Stimulated activated naive CD8-positive, alpha-beta T cell treated with anti-CD3 and anti-CD28 coated beads, Interleukin-15, Interleukin-2, amounts not matched to agents 100 U/mL and 50 U/mL, for 24 hours (primary cell): Measurements from ENCODE around the gene NOS1.
"Not testable (repeated sequence)": the region's sequence is repeated elsewhere in the genome, so short reads cannot be mapped to it uniquely, and the experiment has no call there.

ENCODE experiments used
- ATAC-seq: fragments of 150-1000 bp; cut with Tn5 transposase; one replicate; pipeline ENCODE4 v1.10.0; 2021
- DNase-seq: peaks from one replicate; pipeline ENCODE4 v3.0.0; 2021

Gene NOS1

DNA sequence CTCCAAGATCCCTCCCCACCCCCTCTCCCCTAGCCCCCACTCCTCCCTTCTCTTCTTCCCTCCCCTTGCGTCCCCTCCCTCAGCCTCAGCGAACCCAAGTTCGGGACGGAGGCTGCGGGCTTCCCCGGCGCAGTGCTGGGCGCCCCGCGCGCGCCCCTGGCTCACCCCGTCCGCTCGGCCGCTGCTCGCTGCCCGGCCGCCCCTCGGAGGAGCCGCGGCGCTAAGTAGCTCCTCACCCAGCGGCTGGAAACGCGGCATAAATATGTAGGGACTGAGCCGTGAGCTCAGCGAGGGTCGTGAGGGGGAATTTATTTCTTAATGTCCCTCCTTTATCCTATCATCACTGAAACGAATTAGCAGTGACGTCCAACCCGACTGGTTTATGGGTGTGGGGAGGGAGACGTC lies at the start of gene NOS1:
TSS of gene NOS1 (minus strand) at position 280 of the 405 bp plus-strand sequence. CDS start 30,557 bp downstream, outside the sequence.
- DNase-seq (no peak), ATAC-seq (no peak)

- ATAC-seq (no peak), DNase-seq (no peak)
Measured at GRCh38 chr12:117409286-117409685, 47.9 kb upstream of the NOS1 start.

GRCh38 chr12:117408161-117408791 lies 46.9 kb upstream of the NOS1 start:
- DNase-seq: no peak
- ATAC-seq: no peak

- no peak for DNase-seq
- ATAC-seq: no peak
Measured at GRCh38 chr12:117404940-117405339, 43.5 kb upstream of the NOS1 start.

DNA sequence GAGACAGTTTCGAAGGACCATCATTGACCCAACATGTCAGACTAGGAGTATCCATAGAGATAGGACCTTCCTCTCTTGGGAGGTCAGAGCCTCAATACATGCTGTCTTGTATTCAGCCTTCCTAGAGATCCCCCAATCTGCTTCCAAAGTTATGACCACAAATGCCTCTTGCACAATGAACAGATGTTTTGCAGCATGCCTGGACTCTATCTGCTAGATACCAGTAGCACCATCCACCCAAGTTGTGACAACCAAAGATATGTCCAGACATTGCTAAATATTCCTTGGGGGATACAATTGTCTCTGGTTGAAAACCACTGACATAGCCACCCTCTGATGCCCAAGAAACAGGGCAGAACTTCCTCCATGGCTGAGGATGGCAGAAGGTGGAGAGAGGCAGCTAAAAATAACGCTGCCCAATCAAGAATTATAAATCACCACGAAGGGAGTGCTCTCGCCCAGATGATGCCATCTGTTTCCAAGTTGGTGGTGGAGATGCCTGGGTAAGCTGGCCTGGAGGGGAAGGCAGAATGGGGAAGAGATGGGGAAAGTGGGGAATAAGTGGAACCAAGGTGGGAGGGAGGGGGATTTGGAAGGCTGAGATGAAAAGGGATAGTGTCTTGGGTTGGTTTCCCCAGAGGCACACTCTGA lies 42.9 kb upstream of the NOS1 start:
- ATAC-seq: no peak
- DNase-seq: no peak

DNA sequence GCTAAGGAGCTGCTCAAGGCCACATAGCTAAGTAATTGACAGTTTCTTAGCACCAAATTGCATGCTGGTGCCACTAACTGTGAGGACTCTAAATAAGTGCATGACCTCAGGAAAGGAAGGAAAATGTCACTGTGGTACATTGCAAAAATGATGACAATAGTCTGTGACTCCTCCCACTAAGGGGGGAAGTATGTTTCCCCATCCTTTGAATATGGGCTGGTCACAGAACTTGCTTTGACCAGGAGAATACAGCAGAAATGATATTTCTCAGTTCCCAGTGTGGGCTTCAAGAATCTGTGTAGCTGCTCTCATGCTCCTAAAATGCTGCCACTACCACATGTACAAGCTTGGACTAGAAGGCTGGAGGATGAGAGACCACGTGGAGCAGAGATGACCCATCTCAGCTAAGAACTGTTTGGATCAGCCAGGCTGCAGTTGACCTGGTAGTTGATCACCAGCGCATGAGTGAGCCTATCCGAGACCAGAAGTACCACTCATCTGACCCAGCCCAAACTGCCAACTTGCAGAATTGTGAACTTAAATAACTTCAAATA lies 42.2 kb upstream of the NOS1 start:
- DNase-seq (no peak), ATAC-seq (no peak)

- ATAC-seq (no peak), DNase-seq (no peak)
Measured at GRCh38 chr12:117402363-117402762, 40.9 kb upstream of the NOS1 start.

DNA sequence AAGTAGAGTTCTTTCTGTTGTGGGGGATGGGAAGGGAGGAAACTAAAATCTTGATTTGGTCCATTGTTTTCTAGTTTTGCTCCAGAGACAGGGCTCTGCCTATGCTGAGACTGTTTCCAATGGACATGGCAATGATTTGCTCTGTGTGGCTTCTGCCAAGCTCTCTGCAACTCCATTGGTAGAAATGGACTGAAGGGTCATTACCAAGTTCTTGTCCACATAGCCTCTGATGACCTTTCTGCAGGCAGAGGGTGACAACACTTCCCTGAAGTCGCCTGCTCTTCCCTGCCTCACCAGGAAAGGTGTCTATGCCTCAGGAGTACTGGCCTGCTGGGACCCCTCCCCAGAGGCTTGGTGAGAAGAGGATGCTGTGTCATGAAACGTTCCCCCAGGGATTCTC lies 39.5 kb upstream of the NOS1 start:
- no peak for DNase-seq
- ATAC-seq: no peak

- DNase-seq, ATAC-seq: not testable (repeated sequence)
Measured at GRCh38 chr12:117398482-117398881, 37.1 kb upstream of the NOS1 start.

- ATAC-seq (no peak), DNase-seq (no peak)
Measured at GRCh38 chr12:117395766-117396165, 34.3 kb upstream of the NOS1 start.

GRCh38 chr12:117394491-117394890 lies 33.1 kb upstream of the NOS1 start:
- DNase-seq: no peak

DNA sequence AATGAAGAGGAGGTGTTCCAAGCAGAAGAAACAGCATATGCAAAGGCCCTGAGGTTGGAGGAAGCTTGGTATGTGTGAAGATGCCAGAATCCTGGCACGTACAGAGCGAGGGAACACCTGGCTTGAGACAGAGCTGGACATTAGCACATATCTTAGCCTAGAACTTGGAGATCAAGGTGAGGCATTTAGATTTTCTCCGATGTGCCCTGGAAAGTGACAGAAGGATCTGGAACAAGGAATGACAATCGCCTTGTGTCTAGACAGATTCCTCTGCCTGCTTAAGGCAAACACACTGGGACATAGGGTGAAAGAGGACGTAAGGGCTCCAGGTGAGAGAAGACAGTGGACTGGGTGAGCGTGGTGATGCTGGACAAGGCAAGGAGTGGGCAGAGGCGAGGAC lies 32.2 kb upstream of the NOS1 start:
- DNase-seq: no peak
- ATAC-seq: no peak

More at GRCh38 chr12:117394491-117394890, 33.1 kb upstream of the NOS1 start:
- no peak for ATAC-seq

DNA sequence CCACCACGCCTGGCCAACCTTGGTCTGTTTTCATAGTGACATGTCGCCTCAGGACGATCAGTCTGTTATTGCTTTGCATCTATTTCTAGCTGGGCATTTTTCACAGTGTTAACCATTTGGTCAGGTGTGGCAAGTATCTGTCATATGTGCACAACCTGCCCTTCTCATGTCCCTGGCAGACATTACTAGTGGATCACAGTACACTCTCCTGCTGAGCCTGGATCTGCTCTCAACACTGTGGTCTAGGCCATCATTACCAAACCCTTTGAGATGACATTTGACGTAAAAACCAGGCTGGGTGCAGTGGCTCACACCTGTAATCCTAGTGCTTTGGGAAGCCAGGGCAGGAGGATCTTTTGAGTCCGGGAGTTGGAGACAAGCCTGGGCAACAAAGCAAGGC lies 29.4 kb upstream of the NOS1 start:
- ATAC-seq: no peak

DNA sequence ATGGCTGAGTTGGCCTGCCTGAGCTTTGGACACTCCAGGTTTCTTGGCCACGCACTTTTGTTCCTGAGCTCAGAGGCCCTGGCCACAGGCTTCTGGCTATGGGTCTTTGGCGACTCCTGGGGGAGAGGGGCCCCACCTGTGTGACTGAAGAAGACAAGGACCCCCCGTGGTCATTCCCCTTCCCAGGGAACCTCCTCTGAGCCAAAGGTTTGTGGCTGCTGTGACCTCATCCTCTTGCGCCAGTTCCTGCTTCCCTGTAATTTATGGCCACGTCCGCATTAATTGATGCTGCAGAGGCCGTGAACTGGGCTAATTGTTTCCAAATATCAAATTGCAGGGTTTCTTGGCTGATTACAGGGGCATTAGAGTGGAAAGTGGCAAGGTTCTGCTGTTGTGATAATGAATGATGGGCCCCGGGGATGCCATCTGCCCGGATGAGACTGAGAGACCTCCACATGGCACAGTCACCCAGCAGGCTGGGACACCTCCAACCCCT lies 27.6 kb upstream of the NOS1 start:
- DNase-seq (no peak), ATAC-seq (no peak)

More for the DNA sequence above, 29.4 kb upstream of the NOS1 start:
- no peak for DNase-seq

GRCh38 chr12:117387832-117388231 lies 26.4 kb upstream of the NOS1 start:
- ATAC-seq (no peak), DNase-seq (no peak)

- no peak for DNase-seq
- no peak for ATAC-seq
Measured at GRCh38 chr12:117384735-117385134, 23.3 kb upstream of the NOS1 start.

- DNase-seq (no peak), ATAC-seq (no peak)
Measured at GRCh38 chr12:117380083-117380482, 18.7 kb upstream of the NOS1 start.

DNA sequence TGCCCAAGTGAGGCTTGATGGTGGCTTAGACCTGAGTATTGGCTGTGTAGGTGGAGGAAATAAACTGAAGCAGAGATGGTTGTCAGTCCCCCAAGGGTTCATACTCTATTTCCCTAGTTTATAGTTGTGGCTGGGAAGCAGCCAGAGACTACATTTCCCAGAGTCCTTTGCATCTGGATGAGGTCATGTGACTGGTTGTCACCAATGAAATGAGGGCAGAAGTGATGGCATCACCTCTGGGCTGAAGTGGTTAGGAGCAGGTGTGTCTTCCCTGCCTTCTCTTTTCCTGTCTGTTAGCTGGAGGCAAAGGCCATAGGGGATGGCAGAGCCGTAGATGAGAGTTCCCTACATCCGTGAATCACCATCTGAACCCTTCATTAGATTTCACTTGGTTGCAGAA lies 16.3 kb upstream of the NOS1 start:
- no peak for DNase-seq
- ATAC-seq: no peak

DNA sequence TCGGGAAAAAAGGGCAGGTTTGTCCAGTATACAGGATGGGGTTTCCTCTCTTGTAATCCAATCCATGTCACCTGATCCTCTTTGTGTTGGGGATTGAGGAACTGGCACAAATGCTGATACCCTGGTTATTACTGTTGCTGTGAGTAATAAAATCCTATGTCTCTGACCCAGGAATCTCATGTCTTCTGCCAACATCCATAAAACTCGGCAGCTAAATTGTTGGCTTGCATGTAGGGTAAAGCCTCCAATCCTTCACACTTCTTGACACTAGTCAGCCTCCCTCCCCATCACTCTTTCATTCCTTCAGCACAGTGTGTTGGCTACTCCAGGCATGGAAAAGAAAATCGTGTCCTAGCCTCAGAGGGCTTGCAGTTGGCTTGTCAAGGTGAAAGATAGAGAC lies 9.2 kb upstream of the NOS1 start:
- DNase-seq (no peak), ATAC-seq (no peak)

DNA sequence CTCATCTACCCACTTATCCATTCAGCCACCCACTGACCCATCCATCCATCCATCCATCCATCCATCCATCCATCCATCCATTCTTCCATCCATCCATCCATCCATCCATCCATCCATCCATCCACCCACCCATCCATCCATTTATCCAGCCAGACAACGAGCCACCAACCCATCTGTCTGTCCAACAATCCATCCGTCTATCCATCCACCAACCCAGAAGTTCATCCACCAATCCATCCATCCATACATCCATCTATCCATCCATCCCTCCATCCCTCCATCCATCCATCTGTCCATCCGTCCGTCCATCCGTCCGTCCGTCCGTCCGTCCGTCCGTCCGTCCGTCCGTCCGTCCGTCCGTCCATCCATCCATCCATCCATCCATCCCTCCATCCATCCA lies 8.6 kb upstream of the NOS1 start:
- not testable (repeated sequence) for ATAC-seq, DNase-seq

DNA sequence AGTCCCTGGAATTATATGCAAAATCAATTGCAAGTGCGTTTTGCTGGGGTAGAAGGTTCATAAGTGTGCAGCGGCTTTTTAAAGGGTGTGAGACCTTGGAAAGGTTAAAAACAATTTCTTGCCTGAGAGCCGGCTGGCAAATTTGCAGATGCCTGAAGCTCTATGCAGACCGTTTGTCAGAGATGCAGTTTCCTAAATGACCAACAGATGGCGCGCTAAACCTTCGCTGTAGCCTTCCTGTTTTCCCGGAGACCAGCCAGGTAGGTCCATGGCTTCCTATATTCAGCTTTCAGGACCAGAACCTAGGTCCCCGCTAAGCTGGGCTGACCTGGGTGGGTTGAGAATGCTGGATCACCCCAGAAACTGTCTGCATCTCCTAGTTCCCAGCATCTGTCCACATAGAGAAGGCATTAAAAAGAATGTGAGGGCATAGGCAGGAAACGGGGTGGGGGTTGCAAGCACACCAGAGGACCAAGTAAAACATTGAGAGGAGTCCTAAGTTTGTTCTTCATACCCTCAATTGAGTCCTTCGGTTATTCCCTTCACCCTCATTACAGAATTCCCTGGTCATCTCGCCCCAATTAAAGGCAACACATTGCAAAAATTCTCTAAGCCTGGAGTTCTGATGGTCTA lies 5.7 kb upstream of the NOS1 start:
- no peak for ATAC-seq
- DNase-seq: peak; percentile 68

DNA sequence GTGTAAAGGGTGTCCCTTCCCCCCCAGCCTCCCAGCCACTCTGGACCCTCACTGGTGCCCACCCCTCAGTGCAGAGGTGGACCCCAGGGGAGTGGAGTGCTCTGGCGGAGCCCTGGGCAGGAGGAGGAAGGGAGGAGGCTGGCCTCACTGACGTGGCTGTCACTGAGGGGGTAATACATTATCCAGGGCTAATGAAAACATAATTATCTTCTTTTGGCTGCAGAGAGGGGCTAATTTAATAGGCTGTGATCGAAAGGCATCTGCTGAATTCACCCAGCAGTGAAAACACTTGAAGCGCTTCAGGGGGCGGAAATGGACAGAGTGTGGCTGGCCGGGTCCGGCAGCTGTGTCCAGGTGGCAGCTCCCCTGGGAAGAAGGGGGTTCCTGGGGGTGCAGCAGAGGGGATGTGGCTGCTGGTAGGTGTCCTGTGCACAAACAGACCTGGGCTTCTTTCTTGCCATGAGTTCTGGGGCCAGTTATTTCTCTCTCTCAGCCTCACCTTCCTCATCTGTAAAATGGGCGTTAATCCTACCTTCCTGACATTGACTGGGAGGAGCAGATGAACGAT lies 3.7 kb upstream of the NOS1 start:
- ATAC-seq (no peak), DNase-seq (no peak)
